Stimulated activated CD8-positive, alpha-beta memory T cell treated with anti-CD3 and anti-CD28 coated beads, Interleukin-12 subunit alpha, Interleukin-12 subunit beta, amount 100 ng/mL, for 4 hours (primary cell): ENCODE measurements around the gene DARS1.
"Not testable (repeated sequence)": the region's sequence is repeated elsewhere in the genome, so short reads cannot be mapped to it uniquely, and the experiment has no call there.

Source experiments
- DNase-seq: peaks from one replicate; pipeline ENCODE4 v3.0.0-alpha.2; 2020; ENCODE audit warnings: low read depth

The DARS1 gene

GRCh38 chr2:135942936-135943688 lies 42.3 kb downstream of the DARS1 start:
- DNase-seq = no peak

- no peak for DNase-seq
Measured at GRCh38 chr2:135936524-135936923, 48.9 kb downstream of the DARS1 start.

- no peak for DNase-seq
Measured at GRCh38 chr2:135935914-135936313, 49.5 kb downstream of the DARS1 start.

- no peak for DNase-seq
Measured at GRCh38 chr2:135931776-135932443, 53.5 kb downstream of the DARS1 start.

- no peak for DNase-seq
Measured at GRCh38 chr2:135926605-135927004, 58.8 kb downstream of the DARS1 start.

- no peak for DNase-seq
Measured at GRCh38 chr2:135925571-135925970, 59.9 kb downstream of the DARS1 start.

- no peak for DNase-seq
Measured at GRCh38 chr2:135916207-135916606, 69.2 kb downstream of the DARS1 start.

GRCh38 chr2:135914485-135914884 lies 70.9 kb downstream of the DARS1 start:
- no peak for DNase-seq

- DNase-seq = no peak
Measured at GRCh38 chr2:135913727-135914365, 71.6 kb downstream of the DARS1 start.

- no peak for DNase-seq
Measured at GRCh38 chr2:135909976-135910375, 75.5 kb downstream of the DARS1 start.

GRCh38 chr2:135905679-135906078 lies 79.7 kb downstream of the DARS1 start:
- no peak for DNase-seq

GRCh38 chr2:135904341-135904989 lies 81.0 kb downstream of the DARS1 start:
- DNase-seq = no peak

GRCh38 chr2:135903650-135904049 lies 81.8 kb downstream of the DARS1 start:
- DNase-seq = no peak

GRCh38 chr2:135899567-135899966 lies 85.9 kb downstream of the DARS1 start:
- no peak for DNase-seq

- no peak for DNase-seq
Measured at GRCh38 chr2:135898234-135898786, 87.1 kb downstream of the DARS1 start.

GRCh38 chr2:135894930-135895329 lies 90.5 kb downstream of the DARS1 start:
- DNase-seq = no peak

- DNase-seq = no peak
Measured at GRCh38 chr2:135893374-135893794, 92.0 kb downstream of the DARS1 start.

GRCh38 chr2:135890835-135891234 lies 94.6 kb downstream of the DARS1 start:
- no peak for DNase-seq

- no peak for DNase-seq
Measured at GRCh38 chr2:135890149-135890548, 95.3 kb downstream of the DARS1 start.

- DNase-seq = not testable (repeated sequence)
Measured at GRCh38 chr2:135888587-135888986, 96.8 kb downstream of the DARS1 start.

- DNase-seq = no peak
Measured at GRCh38 chr2:135885709-135886108, 99.7 kb downstream of the DARS1 start.

GRCh38 chr2:135882415-135882814 lies 103.0 kb downstream of the DARS1 start:
- DNase-seq = no peak
